B cell (primary cell): ENCODE measurements around the gene BOD1.

Experiments used
- EZH2 ChIP-seq: IDR thresholded peaks from 2 replicates; pipeline ENCODE4 v1.6.1; 2012; ENCODE audit warnings: borderline replicate concordance, low read depth, mild to moderate bottlenecking, moderate library complexity, low read length; ENCODE audit not compliant: insufficient read depth, poor library complexity, severe bottlenecking
- TF ChIP-seq, protein P1 (sequence below): fragments of 200-600 bp; IDR thresholded peaks from one replicate; pipeline ENCODE4 v1.8.0; 2022; ENCODE audit warnings: antibody characterized with exemption, mild to moderate bottlenecking

DNA sequence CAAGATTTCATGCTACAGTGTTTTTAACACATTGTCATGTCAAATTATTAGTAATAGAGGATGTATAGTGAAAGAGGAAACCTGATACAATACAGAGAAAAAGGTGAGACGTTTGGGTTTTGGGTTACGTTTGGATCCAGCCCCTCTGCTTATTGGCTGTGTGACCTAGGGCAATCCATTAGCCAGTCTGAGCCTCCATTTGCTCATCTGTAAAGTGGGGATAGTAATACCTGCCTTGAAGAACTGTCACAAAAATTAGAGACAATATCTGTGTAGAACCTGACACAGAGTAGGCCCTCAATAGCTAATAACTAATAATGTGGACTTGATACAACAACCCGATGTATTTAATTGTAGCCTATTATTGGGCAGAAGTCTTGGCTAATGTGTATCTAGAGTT lies 4.3 kb upstream of the BOD1 start:
- TF ChIP-seq, protein P1, sequence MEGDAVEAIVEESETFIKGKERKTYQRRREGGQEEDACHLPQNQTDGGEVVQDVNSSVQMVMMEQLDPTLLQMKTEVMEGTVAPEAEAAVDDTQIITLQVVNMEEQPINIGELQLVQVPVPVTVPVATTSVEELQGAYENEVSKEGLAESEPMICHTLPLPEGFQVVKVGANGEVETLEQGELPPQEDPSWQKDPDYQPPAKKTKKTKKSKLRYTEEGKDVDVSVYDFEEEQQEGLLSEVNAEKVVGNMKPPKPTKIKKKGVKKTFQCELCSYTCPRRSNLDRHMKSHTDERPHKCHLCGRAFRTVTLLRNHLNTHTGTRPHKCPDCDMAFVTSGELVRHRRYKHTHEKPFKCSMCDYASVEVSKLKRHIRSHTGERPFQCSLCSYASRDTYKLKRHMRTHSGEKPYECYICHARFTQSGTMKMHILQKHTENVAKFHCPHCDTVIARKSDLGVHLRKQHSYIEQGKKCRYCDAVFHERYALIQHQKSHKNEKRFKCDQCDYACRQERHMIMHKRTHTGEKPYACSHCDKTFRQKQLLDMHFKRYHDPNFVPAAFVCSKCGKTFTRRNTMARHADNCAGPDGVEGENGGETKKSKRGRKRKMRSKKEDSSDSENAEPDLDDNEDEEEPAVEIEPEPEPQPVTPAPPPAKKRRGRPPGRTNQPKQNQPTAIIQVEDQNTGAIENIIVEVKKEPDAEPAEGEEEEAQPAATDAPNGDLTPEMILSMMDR = no peak
- TF ChIP-seq EZH2 = no peak
